SHP77 treated with DMSO at 0.1 percent for 48 hours (cell line): ENCODE measurements around the gene FNIP1.
"Not testable (repeated sequence)": the region's sequence is repeated elsewhere in the genome, so short reads cannot be mapped to it uniquely, and the experiment has no call there.

ENCODE experiments used
- DNase-seq: peaks from one replicate; lab custom pipeline; 2025; lab: John Stamatoyannopoulos, UW

Gene FNIP1

DNA sequence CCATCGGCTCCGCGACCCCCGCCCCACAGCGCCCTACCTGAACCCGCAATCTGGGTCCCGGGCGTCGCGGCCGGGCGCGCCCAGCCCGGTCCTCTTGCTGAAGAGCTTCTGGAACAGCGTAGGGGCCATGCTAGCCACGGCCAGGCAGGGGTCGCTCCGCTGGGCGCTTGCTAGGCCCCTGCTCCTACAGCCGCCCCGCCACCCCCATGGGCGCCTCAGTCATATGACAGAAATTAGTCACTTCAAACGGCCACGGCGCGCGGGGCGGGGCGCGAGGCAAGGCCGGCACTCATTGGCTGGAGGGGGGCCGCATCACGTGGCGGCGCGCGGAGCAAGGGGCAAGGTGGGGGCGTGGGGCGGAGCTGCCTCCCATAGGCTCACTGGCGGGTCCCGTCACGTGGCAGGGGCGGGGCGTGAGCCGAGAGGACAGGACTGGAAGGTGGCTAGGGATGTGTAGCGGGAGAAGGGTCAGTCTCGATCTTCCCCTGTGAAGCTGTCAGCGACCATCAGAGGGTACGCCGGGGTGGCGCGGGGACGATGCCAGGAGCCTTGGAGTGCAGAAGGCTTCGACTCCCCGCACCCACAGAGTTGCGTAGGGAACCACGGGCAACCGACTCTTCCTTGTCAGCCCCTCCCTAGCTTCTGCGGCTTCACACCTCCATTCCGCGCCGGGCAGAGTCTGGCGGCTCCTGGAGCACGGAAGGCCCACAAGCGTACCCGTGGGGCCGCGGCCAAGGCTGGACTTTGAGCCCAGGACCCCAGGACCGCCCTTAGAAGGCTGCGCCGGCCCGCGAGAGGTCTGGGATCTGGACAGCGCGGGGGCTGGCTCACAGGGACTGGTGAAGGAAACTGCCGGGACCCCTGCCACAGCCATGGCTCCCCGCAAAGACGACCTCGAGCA, at the start of gene FNIP1:
TSS of gene FNIP1 (minus strand) at position 225 of the 901 bp plus-strand sequence. CDS start at position 129, 96 bp downstream.
- peak; percentile 94 for DNase-seq

DNA sequence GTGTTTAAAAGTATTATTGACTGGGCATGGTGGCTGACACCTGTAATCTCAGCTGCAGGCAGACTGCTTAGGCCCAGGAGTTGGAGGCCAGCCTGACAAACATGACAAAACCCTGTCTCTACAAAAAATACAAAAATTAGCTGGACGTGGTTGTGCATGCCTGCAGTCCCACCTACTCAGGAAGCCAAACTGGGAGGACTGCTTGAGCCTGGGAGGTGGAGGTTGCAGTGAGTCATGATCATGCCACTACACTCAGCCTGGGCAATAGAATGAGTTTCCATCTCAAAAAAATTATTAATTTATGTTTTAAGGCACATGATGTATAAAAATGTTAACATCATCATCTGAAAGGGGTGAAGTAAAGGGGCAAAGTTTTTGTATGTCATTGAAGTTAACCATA, 49.7 kb upstream of the FNIP1 start:
- no peak for DNase-seq

DNA sequence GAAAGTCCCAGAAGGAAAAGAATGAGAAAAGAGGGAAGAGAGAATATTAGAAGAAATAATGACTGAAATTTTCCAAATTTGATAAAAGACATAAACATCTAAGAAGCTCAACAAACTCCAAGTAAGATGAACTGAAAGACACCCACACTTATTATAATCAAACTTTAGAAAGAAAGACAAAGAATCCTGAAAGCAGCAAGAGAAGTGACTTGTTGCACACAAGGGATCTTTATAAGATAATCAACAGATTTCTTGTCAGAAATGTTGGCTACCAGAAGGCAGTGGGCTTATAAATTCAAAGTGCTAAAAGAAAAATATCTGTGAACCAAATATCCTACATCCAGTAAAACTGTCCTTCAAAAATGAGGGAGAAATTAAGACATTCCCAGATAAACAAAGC, 49.0 kb upstream of the FNIP1 start:
- no peak for DNase-seq

- DNase-seq: not testable (repeated sequence)
These were observed 46.2 kb upstream of the FNIP1 start for GRCh38 chr5:131842971-131843370.

DNA sequence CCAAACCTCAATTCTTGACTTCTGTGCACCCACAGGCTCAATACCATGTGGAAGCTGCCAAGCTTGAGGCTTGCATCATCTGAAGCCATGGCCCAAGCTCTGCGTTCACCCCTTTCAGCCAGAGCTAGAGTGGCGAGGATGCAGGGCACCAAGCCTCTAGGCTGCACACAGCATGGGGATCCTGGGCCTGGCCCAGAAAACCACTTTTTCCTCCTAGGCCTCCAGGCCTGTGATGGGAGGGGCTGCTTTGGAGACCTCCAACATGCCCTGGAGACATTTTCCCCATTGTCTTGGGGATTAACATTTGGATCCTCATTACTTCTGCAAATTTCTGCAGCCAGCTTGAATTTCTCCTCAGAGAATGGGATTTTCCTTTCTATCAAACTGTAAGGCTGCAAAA, 35.9 kb upstream of the FNIP1 start:
- DNase-seq: not testable (repeated sequence)

DNA sequence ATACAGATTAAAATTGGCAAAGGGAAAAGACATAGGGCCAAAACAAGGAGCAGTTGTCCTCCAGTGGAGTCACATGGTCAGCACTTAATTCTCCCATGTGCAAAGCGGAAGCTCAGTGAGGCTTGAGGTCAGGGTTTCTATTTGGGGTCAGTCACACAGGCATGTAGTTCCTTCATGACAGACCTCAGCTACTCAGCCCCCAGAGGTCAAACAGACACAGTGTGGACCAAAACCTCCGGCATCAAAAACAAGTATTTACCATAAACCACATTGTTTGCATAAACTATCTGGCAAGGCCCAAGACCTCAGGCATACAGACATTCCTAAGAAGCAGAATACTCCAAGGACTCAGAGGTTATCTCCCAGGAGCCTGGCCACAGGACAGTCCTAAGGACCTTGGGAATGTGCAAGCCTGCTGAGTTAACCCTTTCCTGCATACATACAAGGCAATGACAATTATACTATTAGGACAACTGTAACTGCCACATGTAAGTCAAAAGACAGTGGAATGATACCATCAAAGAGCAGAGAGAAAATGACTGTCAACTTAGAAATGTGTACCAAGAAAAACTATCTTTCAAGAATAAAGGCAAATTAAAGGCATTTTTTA, 28.7 kb upstream of the FNIP1 start:
- DNase-seq: no peak

GRCh38 chr5:131824631-131825030, 27.8 kb upstream of the FNIP1 start:
- DNase-seq: no peak

DNA sequence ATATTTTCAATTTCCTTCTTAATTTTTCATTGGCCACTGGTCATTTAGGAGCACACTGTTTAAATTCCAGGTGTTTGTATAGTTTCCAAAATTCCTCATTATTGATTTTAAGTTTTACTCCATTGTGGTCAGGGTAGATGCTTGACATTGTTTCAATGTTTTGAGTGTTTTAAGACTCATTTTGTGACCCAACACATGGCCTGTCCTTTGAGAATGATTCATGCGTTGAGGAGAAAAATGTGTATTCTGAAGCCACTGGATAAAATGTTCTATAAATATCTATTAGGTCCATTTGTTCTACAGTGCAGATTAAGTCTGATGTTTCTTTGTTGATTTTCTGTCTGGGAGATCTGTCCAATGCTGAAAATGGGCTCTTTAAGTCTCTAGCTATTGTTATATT, 24.4 kb upstream of the FNIP1 start:
- DNase-seq: no peak

DNA sequence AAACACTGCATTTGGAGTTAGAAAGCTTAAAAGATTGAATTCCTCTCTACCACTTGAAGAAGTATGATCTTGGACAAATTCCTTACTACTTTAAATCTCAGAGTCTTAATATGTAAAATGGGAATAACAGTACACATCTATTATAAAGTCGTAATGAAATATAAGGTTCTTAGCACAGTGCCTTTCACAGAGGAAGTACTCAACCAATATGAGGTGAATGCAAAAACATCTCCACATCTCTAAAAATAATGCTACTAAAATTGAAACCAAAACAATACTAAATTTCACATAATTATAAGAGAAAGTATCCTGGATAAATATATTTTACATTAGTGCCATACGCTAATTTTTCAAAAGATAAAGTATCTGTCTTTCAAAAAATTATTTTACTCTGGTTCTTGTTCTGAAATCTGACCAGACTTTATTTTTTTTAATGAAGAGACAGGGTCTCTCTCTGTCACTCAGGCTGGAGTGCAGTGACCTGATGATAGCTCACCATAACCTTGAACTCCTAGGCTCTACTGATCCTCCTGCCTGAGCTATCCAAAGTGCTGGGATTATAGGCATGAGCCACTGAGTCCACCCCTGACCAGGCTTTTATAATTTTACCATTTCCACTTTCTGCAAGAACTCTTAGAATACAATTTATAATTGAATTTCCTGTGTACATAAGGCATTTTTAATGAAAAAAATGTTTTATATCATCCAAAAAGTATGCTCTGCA, 21.3 kb upstream of the FNIP1 start:
- DNase-seq: no peak

GRCh38 chr5:131814990-131815389, 18.2 kb upstream of the FNIP1 start:
- no peak for DNase-seq

GRCh38 chr5:131812371-131813160, 15.7 kb upstream of the FNIP1 start:
- no peak for DNase-seq

DNA sequence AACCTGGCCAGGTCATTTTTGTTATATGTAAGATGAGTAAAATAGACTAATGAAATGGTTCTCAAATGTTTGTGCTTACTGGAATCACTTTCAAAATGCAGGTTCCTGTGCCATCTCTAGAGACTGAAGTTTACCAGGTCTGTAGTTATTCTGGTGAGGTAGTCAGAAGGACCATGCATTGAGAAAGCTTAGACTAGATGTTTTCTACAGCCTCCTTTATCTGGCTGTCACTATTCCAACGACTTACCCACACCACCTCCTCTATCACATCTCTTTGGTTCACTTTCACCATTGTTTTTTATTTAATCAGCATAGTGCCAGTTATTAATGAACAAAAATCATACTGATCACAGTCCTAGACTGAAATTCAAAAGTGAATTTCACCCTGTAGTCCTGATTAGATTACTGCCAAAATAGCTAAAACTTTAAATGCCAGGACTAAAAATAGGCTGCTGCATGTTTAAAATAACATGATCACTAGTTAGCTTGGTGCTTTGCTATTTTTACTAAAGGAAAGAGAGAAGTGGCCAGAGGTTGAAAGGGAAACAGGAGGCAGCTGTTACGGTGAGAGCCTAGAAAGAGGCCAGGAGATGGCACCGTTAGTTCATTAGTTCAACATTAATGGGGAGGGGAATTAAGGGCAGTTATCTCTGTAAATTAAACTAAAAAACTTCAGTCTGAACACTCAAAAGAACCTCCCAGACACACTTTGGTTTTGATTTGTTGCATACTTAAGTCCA, 13.9 kb upstream of the FNIP1 start:
- no peak for DNase-seq

GRCh38 chr5:131795879-131796792, 681 bp downstream of the FNIP1 start:
- no peak for DNase-seq

DNA sequence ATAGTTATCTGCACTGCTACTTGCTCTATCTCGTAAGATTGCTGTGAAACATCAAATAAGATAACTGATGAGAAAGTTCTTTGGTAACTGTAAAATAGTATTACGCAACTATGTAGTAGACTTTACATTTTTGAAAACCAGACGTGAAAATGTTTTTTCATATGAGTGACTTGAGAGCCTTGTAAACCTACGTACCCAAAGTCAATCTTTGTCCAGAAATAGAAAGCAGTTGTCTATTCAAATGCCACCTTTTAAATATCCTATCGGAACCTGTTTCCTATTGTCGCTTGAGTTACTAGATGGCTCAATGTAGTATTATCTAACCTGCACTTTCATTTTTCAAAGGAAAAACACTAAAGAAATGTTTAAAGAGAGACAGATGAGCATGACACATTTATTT, 1.6 kb downstream of the FNIP1 start:
- no peak for DNase-seq

GRCh38 chr5:131794586-131794985, 2.2 kb downstream of the FNIP1 start:
- DNase-seq: no peak

GRCh38 chr5:131792896-131793295, 3.9 kb downstream of the FNIP1 start:
- no peak for DNase-seq

DNA sequence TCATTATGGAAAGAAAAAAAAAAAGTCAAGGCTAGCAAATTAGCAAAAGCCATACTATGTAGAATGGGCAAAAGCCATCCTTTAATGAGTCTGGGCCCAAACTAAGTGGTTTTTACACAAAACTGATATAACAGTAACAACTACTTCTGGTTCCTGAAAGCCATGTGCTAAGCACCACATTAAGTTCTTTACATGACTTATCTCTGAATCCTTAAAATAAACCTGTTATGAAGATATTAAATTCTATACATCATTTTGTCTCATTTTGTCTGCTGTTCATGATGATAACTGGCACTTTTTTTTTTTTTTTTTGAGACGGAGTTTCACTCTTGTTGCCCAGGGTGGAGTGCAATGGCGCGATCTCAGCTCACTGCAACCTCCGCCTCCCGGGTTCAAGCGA, 5.0 kb downstream of the FNIP1 start:
- no peak for DNase-seq

GRCh38 chr5:131790550-131790949, 6.3 kb downstream of the FNIP1 start:
- no peak for DNase-seq

GRCh38 chr5:131789765-131790164, 7.1 kb downstream of the FNIP1 start:
- no peak for DNase-seq

DNA sequence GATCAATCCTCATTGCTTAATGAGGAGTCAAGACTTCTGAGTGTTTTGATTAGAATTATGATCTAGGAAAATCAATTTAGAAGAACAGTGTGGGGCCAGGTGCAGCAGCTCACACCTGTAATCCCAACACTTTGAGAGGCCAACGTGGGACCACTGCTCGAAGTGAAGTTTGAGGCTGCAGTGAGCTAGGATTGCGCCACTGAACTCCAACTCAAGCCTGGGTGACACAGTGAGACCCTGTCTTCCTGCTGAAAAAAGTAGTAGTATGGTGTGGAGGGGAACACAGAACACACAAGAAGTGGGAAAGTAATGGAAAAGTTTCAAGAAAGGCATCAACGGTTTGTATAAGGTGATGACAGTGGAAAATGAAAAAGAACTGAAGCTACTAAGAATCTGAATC, 9.1 kb downstream of the FNIP1 start:
- no peak for DNase-seq
